ENCODE data around the gene HSPA4. TPM values are rescaled to one million over a fixed set of nuclear protein-coding genes. Genes with fewer than 3 reads are reported as not detected.

The HSPA4 gene
- total RNA-seq, 1 donor from 2014 or later, result 74.3 TPM

DNA sequence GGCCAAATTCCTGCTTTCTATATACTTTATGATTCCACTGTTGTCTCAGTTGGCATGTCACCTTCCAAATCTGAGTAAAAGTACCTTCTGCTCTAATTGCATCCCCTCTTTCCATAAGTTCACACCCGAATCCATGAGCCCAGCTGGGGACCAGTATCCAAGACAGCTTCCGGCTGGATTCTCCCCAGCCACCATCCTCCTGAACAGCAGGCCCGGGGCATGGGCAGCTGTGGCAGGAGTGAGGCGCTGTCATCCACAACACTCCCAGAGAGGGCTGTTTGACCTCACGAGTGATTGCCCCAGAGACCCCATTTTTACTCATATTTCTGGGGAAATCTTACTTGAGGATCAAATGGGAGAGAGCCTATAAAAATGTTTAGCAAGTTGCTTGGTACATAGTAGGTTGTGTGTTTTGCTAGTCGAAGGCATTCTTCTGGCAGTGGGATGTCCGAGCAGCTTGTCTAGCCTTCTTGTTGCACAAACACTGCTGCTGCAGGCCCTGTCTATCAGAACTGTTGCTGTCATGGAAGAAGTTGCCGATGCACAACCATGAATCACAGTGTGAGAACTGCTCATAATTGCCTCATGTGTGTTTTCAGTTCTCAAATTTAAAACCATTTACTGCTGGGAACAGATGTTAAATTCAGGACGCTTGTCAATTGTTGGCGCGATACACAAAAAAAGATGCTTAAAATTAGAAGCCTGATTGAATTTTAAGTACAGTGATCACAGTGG is 93.8 kb downstream of the HSPA4 start:
- intact Hi-C loops (cut with micrococcal nuclease), result no loop called here
- ATAC-seq (no peak), DNase-seq (no peak)

DNA sequence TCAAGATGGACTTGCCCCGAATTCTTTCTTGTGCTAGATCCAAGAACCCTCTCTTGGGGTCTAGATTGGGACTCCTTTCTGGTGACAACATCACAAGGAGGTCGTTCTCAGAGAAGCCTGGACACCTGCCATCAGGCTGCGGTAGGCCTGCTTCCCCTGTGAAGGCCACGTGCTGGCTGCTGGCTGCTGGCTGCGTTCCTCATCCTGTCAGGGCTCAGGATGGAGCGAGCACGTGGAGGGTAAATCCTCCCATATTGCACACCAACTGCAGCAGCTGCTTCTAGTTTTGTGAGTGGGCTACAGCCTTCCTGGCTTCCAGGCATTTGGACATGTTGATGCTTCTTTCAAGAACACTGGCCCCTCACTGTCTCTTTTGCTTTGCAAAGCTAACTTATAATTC is 95.6 kb downstream of the HSPA4 start:
- ATAC-seq, result no peak
- DNase-seq, result no peak
- intact Hi-C loops (cut with micrococcal nuclease), result no loop called here

DNA sequence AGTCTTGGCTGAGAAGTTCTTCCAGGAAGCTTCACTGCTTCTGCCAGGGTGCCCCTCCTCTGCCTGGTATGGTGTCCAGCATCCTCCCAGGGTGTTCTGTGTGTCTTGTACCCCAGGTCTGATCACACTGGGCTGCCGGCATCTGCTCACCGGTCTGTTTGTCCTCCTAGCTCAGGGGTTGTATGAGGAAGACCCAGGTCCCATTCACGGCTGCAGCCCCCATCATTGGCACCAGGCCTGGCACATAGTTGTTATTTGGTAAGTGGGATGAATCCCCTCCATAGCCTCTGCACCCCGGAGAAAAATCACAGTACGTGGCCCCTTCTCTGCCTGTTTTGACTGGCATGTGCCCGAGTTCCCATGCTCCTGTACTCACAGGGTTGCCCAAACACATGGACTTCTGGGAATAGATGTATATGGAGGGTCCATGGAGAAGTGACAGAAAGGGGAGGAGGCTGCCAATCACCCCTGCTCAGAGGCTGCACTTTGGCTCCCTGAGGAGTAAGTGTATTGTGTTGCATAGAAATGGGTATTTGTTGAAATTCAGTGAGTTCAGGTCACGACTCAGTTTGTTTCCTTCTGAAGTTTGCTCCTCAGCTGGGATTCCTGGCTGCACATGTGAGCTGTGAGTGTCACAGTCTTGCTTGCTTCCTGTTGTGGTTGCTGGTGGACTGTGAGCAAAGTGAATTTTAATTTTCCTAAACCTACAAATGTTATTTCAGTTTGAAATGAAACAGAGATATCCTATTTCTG is 96.2 kb downstream of the HSPA4 start:
- no peak for DNase-seq
- intact Hi-C loops (cut with micrococcal nuclease), result no loop called here
- no peak for ATAC-seq

DNA sequence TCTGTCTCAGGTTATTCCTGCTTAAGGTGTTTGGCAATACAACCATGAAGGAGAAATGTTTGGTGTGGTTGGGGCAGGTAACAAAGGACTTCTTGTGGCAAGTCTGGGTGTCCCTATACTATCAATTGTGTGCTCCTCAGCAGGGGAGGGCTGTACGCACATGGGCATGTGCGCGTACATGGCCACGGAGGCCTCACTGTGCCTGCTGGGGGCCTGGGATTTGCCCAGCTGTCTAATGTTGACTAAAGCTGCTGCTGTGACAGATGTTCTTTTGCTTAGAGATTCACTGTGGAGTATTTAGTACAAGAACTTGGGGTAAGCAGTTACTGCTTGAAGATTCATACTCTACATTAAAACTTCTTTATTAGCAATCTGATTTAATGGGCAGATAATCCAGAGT is 97.5 kb downstream of the HSPA4 start:
- intact Hi-C loops (cut with micrococcal nuclease), result no loop called here
- no peak for ATAC-seq

DNA sequence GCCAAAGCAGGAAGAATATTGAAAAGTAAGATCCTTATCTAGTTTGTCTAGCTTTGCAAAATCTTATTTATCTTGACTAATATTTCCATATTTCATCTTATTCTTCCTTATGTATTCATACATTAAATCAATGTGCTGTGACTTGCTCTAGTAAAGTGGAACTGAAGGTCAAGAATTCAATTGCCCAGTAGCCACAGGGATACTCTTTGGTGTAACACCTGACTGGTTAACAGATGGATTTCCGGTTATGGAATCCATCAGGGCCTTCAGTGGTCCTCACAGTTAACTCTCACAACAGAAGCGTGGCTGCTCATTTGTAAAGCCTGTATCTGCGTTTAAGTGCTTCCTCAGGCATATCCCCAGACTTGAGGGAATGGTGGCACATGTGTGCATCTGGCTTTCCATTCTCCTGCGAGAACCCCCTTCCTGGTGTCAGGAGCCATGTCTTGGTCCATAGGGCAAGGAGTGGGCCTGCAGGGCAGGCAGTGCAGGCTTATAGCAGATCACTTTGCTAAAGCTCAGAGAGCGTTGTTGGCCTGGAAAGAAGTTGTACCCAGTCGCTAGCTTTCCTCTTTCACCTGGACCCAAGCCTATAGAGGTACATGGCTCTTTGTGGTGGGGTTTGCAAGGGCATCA is 99.2 kb downstream of the HSPA4 start:
- DNase-seq (no peak), ATAC-seq (no peak)
- intact Hi-C loops (cut with micrococcal nuclease), result no loop called here

More for the DNA sequence above, 97.5 kb downstream of the HSPA4 start:
- no peak for DNase-seq

DNA sequence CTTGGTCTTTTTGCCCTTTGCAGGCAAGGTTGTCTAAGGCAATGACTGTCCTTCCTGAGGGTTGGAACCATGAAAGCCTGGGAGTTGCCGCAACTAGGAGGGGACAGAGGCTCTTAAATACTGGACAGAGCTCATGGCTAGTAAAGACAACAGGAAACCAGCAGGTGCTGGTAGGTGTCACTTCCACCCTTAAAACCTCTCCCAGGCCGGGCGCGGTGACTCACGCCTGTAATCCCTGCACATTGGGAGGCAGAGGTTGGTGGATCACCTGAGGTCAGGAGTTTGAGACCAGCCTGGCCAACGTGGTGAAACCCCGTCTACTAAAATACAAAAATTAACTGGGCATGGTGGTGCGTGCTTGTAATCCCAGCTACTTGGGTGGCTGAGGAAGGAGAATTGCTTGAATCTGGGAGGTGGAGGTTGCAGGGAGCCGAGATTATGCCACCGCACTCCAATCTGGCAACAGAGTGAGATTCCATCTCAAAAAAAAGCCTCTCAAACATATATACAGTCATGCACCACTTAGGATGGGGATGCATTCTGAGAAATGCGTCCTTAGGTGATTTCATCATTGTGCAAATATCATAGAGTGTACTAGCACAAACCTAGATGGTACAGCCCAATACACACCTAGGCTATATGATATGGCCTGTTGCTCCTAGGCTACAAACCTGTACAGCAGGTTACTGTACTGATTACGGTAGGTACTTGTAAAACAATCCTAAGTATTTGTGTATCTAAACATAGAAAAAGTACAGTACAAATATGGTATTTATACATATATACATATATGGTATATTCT is 102.7 kb downstream of the HSPA4 start:
- intact Hi-C loops (cut with micrococcal nuclease), result no loop called here
- DNase-seq (no peak), ATAC-seq (no peak)

DNA sequence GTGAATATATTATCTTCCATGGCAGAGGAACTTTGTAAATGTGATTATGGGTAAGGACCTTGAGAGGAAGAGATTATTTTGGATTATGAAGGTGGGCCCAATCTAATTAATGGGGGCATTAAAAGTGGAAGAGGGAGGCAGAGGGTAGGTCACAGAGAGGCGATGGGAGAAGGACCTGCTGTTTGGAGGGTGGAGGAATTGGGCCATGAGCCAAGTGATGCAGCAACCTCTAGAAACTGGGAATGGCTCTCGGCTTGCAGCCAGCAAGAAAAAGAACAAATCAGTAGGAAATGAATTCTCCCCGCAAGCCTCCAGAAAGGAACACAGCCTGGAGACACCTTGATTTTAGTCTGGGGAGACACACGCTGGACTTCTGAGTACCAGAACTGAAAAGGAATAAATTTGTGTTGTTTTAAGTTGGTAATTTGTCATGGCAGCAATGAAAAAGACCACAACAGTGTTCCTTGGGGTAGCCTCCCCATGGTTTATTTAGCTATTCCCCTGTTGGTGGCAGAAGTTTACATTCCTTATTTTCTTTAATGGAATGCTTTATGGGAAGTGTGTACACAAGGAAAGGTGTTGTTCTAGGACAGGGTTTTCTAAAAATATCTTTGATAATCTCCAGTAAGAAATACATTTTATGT is 103.6 kb downstream of the HSPA4 start:
- DNase-seq, result no peak
- intact Hi-C loops (cut with micrococcal nuclease), result no loop called here
- no peak for ATAC-seq

Other genes with a start within 250 kb of the HSPA4 start
- gene SOWAHA, start 238.7 kb upstream of the HSPA4 start, total RNA-seq, result 0.17 TPM
- gene SHROOM1, start 221.4 kb upstream of the HSPA4 start, total RNA-seq, result 5.7 TPM
- gene GDF9, start 185.5 kb upstream of the HSPA4 start, total RNA-seq, result 0.30 TPM
- gene UQCRQ, start 185.4 kb upstream of the HSPA4 start, total RNA-seq, result 1,703 TPM
- 0.89 TPM for gene LEAP2, start 178.3 kb upstream of the HSPA4 start, total RNA-seq
- 33.0 TPM for gene AFF4, start 88.4 kb upstream of the HSPA4 start, total RNA-seq
- 16.7 TPM for gene ZCCHC10, start 25.5 kb upstream of the HSPA4 start, total RNA-seq

Measured in left ventricle myocardium superior (tissue), 1 donor.